Kidney capillary endothelial cell (primary cell): ENCODE measurements around the gene CCNC.
"Not testable (repeated sequence)": the region's sequence is repeated elsewhere in the genome, so short reads cannot be mapped to it uniquely, and the experiment has no call there.

Experiments
- DNase-seq: peaks from one replicate; pipeline ENCODE4 v3.0.0-alpha.2; 2018; ENCODE audit warnings: low spot score

CCNC gene

GRCh38 chr6:99602520-99603420, 34.3 kb upstream of the CCNC start:
- DNase-seq, result no peak

GRCh38 chr6:99594696-99595095, 26.2 kb upstream of the CCNC start:
- not testable (repeated sequence) for DNase-seq

DNA sequence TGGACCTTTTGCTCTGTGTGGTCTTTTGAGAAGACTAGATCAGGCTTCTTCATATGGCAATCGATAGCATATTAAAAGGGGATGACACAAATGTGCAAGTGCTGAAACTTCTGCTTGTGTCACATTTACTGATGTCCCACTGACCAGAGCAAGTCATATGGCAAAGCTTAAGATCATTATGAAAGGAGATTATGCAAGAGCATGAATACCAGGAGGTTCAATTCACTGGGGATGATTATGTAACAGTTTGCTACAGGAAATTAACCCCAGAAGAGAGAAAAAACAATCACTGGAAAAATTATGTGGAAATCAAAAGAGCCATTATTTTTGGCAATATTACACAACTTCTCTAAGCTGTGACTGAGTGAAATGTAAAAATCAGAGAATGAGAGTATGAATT, 24.4 kb upstream of the CCNC start:
- no peak for DNase-seq

DNA sequence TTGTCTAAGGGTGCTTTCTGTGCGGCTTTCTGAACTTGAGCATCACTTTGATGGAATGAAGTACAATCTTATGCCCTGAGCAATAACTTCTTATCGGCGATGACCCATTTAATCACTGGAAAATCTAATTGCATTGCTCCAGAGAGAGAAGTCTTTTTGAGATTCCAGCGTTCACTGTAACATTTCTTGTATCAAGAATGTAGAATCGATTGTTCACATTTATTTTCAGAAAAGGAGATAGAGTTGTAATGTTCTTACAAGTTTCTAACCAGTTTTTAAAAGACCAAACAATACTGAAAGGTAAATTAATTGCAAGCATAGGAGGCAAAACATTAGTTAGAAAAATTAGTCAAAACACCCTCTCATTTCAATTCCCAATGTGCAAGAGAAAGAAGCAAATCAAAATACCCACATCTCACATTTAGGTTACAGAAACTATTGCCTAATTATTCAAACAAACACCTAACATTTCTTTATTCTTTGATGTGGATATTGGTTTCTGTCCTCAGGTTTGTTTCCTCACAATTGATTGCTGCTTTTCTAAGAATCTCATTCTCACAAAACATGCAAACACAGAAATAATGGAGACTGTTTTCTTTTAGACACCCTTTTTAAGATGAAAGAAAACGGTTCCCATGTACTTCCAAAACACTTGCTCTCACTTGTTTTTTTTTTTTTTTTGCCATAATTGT, 23.4 kb upstream of the CCNC start:
- no peak for DNase-seq

- no peak for DNase-seq
Observed at GRCh38 chr6:99590728-99591672, 22.5 kb upstream of the CCNC start.

GRCh38 chr6:99589907-99590493, 21.5 kb upstream of the CCNC start:
- DNase-seq, result no peak

- DNase-seq, result no peak
Observed at GRCh38 chr6:99589290-99589672, 20.8 kb upstream of the CCNC start.

- DNase-seq, result no peak
Observed at GRCh38 chr6:99588618-99589289, 20.3 kb upstream of the CCNC start.

- DNase-seq, result no peak
Observed at GRCh38 chr6:99587792-99588191, 19.3 kb upstream of the CCNC start.

GRCh38 chr6:99579781-99580180, 11.3 kb upstream of the CCNC start:
- no peak for DNase-seq

GRCh38 chr6:99575544-99576227, 7.2 kb upstream of the CCNC start:
- no peak for DNase-seq

GRCh38 chr6:99573980-99574617, 5.6 kb upstream of the CCNC start:
- no peak for DNase-seq

- no peak for DNase-seq
Observed at GRCh38 chr6:99563056-99563723, 5.3 kb downstream of the CCNC start.

DNA sequence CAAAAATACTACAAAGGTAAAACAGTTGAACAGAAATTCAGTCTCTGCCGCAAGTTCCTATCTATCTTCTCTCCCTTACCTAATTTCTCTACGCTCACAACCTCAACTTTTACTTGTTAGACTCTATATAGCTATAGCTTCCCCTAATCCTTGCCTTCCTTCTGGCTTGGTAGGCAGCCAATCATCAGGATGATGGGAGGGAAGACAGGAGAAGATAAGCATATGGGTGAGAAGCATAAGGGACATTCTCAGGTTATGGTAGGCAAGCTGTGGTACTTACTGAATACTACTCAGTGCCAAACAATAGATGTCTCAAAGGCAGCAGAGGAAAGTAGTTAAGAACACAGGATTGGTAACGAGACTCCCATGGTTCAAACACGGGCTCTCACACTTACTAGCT, 7.8 kb downstream of the CCNC start:
- DNase-seq, result no peak

DNA sequence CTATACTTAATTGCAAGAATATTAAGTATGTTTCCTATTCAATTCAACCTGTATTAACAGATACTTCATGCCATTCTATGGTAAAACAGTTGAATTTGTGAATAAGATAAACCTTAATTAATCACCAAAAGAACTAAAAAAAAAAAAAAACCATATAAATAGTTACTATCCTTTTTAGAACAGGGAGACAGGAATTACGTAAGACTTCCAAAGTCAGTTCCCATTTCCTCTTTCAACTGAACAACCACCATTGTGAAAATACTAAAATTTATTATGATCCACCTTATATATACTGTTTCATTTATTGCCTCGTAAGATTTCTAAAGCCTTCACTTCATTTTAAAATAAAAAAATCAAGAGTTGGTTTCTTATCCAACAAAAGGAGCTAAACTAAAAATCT, 9.4 kb downstream of the CCNC start:
- DNase-seq, result no peak

DNA sequence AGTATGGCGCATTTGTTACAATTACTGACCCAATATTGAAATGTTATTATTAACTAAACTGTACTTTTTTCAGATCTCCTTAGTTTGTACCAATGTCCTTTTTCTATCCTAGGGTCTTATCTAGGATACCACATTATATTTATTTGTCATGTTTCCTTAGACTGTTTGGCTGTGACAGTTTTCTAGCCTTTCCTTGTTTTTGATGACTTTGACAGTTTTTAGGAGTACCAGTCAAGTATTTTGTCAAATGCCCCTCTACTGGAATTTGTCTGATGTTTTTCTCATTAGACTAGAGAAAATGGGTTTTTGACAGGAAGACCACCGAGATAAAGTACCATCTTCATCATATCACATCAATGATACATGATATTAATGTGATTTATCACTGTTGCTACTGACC, 14.6 kb downstream of the CCNC start:
- no peak for DNase-seq

DNA sequence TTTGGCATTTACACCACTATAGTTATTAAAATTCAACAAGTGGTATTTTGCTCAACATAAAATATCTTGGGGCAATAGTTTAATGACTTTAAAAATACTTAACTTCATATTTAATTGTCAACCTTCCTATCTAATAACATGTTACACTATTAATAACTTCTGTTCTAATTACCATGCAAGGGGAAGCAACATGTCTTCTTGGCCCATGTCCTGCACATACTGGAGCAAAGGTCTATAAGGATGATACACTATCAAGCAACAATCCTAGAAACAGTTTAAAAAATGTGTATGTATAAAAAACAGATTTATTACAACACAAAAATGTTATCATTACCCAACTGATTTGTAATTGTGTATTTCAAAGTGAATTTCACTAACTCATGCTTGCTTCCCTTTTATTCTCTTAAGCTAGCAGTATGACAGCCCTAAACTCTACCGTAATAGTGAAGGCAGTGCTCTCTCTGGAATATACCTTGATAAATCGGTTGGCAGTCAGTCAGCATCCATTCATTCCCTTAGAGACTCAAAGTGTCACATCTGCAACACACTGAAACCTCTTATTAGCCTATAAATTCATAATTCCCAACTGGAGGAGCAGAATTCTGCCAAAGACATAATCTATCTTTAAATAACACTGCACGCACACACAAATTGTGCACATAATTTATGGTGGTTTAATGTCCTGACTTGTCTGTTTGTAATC, 18.3 kb downstream of the CCNC start:
- DNase-seq, result no peak

DNA sequence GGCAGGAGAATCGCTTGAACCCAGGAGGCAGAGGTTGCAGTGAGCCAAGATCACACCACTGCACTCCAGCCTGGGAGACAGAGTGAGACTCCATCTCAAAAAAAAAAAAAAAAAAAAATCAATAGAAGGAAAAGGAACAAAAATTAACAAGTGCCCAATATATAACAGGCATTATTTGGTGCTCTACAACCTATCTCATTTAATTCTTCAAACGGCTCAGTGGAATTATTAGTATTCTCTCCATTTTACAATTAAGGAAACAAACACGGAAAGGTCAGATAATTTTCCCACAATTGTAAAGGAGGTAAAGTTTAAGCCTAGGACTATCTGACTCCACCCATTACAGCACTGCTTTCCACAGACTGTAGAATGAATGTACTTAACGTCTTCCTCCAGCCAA, 19.8 kb downstream of the CCNC start:
- DNase-seq, result no peak

DNA sequence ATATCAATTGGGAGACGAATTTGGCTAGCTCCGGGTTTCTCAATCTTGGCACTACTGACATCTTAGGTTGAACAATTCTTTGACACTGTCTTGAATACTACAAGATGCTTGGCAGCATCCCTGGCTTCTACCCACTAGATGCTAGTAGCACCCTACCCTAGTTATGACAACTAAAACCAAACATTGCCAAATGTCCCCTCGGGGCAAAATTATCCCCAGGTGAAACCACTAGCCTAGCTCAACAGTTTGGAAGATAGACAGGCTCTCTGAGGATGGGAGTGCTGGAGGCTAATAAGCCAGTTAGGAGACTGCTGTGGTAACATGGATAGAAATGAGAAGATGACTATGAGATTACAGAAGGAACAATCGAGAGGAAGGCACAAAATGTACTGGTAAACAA, 20.9 kb downstream of the CCNC start:
- DNase-seq, result no peak
